ENCODE measurements around the gene PI4K2A.

GRCh38 chr10:97647556-97647955 lies 7.1 kb downstream of the PI4K2A start:
- TF ChIP-seq POLR2A (IDR thresholded peaks at IDR 0.05) = no peak
- no peak for TF ChIP-seq CTCF (IDR thresholded peaks at IDR 0.05)

All from right lobe of liver (tissue), 4 donors.